Ectodermal cell (in vitro differentiated cells): ENCODE results near the gene PAPPA.

ENCODE experiments used
- H3K27ac ChIP-seq: 2 replicates; pipeline ENCODE4 v1.7.0; 2013; ENCODE audit warnings: mild to moderate bottlenecking, low read depth, low read length; ENCODE audit not compliant: insufficient read depth, poor library complexity, severe bottlenecking
- H3K27me3 ChIP-seq: 2 replicates; pipeline ENCODE4 v1.7.0; 2013; ENCODE audit warnings: mild to moderate bottlenecking, low read length; ENCODE audit not compliant: insufficient read depth, control insufficient read depth, poor library complexity, severe bottlenecking
- H3K36me3 ChIP-seq: one replicate; pipeline ENCODE4 v1.7.0; 2013; ENCODE audit warnings: low read length; ENCODE audit not compliant: control insufficient read depth, insufficient read depth
- H3K4me1 ChIP-seq: one replicate; pipeline ENCODE4 v1.7.0; 2013; ENCODE audit warnings: low read length; ENCODE audit not compliant: control insufficient read depth, insufficient read depth
- H3K4me3 ChIP-seq: 2 replicates; pipeline ENCODE4 v1.7.0; 2013; ENCODE audit warnings: low read depth, low read length, control low read depth; ENCODE audit not compliant: insufficient read depth
- H3K9me3 ChIP-seq: 2 replicates; pipeline ENCODE4 v1.7.0; 2013; ENCODE audit warnings: mild to moderate bottlenecking, low read length, moderate library complexity; ENCODE audit not compliant: control insufficient read depth
- WGBS, 2 experiments: methylation state at CpG; one replicate each; pipeline ENCODE4 v1.1.7; 2013; ENCODE audit warnings: missing lambda C conversion rate in 2 of 2; 5-methylcytosine and 5-hydroxymethylcytosine counted together

PAPPA gene

DNA sequence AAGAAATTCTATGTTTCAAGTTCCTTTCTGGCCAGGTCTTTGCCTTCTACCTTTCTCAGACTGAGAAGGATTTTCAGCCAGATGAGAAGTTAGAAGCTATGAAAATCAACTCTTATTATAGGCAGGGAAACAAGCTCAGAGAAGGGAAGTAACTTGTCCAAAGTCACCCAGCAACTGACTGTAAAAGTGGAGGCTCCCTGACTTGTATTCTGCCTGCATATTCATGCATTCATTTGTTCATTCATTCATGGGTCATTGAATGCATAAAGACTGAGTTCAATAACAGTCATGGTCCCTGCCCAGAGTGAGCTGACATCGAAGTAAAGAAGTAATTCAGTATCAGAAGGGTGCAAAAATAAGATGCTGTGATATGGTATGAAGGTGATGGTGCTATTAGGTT lies 239.6 kb downstream of the PAPPA start:
- no peaks in the 10 kb centered on the region for H3K4me1 ChIP-seq
- H3K27ac ChIP-seq: no peak overlapping the region
- no peak overlapping the region for H3K4me3 ChIP-seq
- H3K9me3 ChIP-seq: no peaks in the 10 kb centered on the region
- H3K36me3 ChIP-seq: no peaks in the 10 kb centered on the region
- H3K27me3 ChIP-seq: no peaks in the 10 kb centered on the region
- 90 to 97% methylated on average over 1 of the region's 1 CpG for WGBS, 2 experiments

DNA sequence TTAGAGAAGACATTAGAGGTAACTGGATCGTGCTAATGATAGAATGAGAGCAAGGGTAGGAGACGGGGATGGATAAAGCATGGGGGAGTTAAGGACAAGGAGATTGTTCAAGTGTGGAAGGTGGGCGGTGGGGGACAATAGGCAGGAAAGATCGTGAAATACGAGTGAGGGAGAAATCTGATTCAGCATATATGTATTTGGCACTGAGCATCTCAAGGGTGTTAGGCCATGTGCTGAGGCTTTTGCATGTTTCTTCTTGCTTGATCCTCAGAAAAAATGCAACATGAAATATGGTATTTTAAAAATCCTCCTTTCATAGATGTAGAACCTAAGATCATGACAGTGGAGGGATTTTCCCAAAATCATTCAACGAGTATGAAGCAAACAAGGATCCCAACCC lies 240.5 kb downstream of the PAPPA start:
- H3K4me3 ChIP-seq: no peak overlapping the region
- no peaks in the 10 kb centered on the region for H3K36me3 ChIP-seq
- no peak overlapping the region for H3K27ac ChIP-seq
- 93 to 96% methylated on average over 6 of the region's 6 CpGs for WGBS, 2 experiments
- H3K9me3 ChIP-seq: no peaks in the 10 kb centered on the region
- no peaks in the 10 kb centered on the region for H3K27me3 ChIP-seq
- H3K4me1 ChIP-seq: no peaks in the 10 kb centered on the region

DNA sequence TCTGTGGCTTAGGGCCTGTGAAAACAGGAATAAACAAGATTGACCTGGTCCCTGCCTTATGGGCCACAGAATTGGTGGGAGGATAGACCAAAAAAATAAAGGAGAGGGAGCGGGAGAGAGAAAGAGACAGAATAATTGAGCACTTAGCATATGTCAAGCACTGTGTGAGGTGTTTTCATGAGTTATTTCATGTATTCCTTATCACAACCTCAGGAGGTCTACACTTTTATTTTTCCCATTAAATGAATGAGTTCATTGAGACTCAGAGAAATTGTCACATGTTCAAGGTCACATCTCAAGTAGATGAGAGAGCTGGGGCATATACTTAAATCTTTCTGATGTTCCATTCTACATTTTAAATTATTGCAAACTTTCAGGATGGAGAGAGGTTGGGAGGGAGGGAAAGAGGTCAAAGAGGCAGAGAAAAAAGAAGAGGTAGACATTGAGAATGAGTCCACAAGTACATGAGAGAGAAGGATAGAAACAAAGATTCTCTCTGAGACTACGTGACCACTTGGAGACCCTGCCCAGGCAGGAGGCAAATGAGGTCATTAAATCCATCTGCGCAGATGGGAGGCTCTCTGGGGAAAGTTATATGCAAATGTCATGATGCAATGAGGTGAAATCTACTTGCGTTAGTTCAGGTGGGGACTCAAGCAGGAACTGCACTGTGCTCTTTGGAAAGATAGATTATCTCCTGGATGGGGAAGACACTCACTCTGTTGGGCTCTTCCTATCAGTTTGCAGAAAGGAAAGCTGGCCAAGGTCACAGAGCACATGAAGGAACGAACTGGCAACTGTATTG lies 241.5 kb downstream of the PAPPA start:
- H3K9me3 ChIP-seq: no peaks in the 10 kb centered on the region
- no peaks in the 10 kb centered on the region for H3K36me3 ChIP-seq
- no peak overlapping the region for H3K4me3 ChIP-seq
- H3K27ac ChIP-seq: no peak overlapping the region
- no peaks in the 10 kb centered on the region for H3K27me3 ChIP-seq
- H3K4me1 ChIP-seq: no peaks in the 10 kb centered on the region
- 92% methylated on average over 5 of the region's 5 CpGs for WGBS, 2 experiments

DNA sequence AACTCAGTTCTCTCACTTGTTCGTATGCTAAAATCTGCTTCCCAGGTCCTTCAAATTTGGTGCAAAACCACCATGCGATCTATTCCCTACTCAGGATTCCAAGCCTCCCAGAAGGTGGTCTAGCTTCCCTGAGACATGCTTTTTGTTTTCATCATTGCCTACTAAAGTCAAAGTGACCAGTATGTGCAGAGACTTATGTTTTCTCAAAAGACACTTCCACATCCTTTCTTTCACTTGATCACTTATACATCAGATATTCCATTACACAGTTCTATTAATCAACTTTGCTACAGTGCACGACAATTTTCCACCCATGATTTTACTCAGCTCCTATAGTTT lies 242.1 kb downstream of the PAPPA start:
- H3K36me3 ChIP-seq: no peaks in the 10 kb centered on the region
- no peaks in the 10 kb centered on the region for H3K4me1 ChIP-seq

DNA sequence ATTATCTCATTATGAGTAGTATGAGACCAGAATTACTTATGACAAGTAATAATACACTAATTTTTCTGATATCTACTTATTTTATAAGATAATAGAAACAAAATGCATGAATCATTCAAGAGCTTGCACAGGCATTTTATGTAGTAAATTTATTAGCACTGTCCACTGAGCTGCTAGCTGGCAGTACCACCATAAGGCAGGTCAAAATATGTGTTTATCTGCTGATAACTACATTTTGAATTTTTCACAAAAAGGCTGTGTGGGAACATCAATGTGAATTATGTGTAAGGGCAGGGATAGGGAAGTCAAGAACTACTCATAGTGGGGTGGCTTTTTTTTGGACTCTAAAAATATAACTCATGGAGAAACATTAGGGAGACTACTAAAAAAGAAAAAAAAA lies 249.6 kb downstream of the PAPPA start:
- H3K4me3 ChIP-seq: no peak overlapping the region

More for the DNA sequence above, 242.1 kb downstream of the PAPPA start:
- WGBS, 2 experiments: 92 to 94% methylated on average over 3 of the region's 3 CpGs
- Histone ChIP-seq H3K27me3 (no peaks in the 10 kb centered on the region), H3K9me3 (no peaks in the 10 kb centered on the region), H3K4me3 (no peak overlapping the region), H3K27ac (no peak overlapping the region)

DNA sequence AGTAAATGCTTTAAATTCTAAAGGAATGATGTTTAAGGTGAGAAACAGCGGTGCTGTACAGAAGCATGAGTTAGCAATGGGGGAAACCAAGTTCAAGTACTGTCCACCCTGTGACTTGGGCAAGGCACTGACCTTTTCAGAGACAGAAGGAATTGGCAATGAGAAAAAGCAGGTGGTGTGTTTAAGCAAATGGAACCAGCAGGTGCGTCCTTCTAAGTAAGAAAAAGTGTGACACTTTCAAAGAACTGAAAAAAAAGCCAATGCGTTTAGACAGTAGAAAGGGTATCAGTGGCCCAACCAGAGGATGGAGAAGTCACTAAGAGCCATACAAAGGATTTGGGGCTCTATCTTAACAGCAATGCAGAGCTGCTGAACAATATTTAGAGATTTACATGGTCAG lies 250.6 kb downstream of the PAPPA start:
- Histone ChIP-seq H3K4me1 (no peaks in the 10 kb centered on the region), H3K4me3 (no peak overlapping the region), H3K27ac (no peak overlapping the region), H3K9me3 (no peaks in the 10 kb centered on the region), H3K36me3 (no peaks in the 10 kb centered on the region), H3K27me3 (no peaks in the 10 kb centered on the region)
- WGBS, 2 experiments: 91 to 93% methylated on average over 3 of the region's 3 CpGs

More for the DNA sequence above, 249.6 kb downstream of the PAPPA start:
- Histone ChIP-seq H3K4me1 (no peaks in the 10 kb centered on the region), H3K27ac (no peak overlapping the region), H3K9me3 (no peaks in the 10 kb centered on the region), H3K27me3 (no peaks in the 10 kb centered on the region), H3K36me3 (no peaks in the 10 kb centered on the region)

DNA sequence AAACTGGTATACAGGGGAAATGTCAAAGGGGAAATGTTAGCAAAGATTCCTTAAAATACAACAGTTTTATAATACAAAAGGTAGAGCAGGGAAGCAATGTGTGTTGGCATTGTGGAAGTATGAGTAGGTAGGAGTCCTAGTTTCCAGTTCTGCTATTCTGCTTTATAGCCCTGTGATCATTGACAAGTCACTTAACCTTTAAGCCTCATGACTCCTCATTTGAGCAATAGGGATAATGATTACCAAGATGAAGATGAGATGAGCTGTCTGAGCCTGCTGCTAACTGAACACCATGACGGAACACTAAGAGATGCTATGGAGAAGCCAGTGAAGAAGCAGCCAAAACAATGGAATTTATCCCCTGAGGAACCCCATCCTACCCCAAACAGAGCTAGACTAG lies 251.7 kb downstream of the PAPPA start:
- no peak overlapping the region for H3K27ac ChIP-seq
- 94 to 100% methylated on average over 1 of the region's 1 CpG for WGBS, 2 experiments
- H3K9me3 ChIP-seq: no peaks in the 10 kb centered on the region
- no peaks in the 10 kb centered on the region for H3K4me1 ChIP-seq
- no peaks in the 10 kb centered on the region for H3K36me3 ChIP-seq
- H3K4me3 ChIP-seq: no peak overlapping the region
- no peaks in the 10 kb centered on the region for H3K27me3 ChIP-seq

DNA sequence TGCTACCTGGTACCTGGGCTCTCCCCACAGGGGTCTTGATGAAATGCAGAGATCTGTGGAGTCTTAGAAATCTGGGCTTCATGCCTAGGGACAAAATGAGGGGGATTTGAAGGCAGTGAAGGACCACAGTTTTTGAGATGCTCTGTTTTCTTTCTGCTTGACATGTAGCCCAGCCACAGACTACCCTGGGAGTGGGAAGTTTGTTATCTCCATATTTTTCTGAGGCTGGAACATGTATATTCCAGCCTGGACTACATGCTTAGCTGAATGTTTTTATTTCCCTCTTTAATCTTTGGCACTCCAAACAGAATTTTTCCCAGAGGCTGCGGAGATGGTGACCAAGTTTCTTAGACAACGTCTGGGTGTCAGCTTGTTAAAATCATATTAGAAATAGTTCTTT lies 252.9 kb downstream of the PAPPA start:
- H3K9me3 ChIP-seq: no peaks in the 10 kb centered on the region
- WGBS, 2 experiments: 94% methylated on average over 2 of the region's 2 CpGs; no CpG with 5 or more reads in 1 of the 2 experiments
- no peak overlapping the region for H3K4me3 ChIP-seq
- H3K36me3 ChIP-seq: no peaks in the 10 kb centered on the region
- no peaks in the 10 kb centered on the region for H3K4me1 ChIP-seq
- H3K27ac ChIP-seq: no peak overlapping the region
- H3K27me3 ChIP-seq: no peaks in the 10 kb centered on the region

DNA sequence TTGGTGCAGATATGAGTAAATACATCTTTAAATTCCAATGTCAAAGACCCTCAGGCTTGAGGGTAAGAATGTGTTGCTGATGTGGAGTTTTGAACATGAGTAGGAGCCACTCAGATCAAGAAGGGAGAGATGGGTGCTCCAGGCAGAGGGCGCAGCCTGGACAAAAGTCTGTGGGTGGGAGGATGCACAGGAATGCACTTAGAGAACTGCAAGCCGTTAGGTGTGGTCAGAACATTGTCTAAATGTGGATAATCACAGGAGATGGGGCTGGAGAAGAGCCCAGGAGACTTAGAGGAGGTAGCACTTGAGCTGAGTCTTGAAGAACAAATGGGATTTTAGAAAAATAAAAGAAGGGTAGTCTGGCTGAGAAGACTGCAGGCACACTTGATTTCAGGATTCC lies 255.5 kb downstream of the PAPPA start:
- no peaks in the 10 kb centered on the region for H3K36me3 ChIP-seq
- no peaks in the 10 kb centered on the region for H3K27me3 ChIP-seq
- WGBS, 2 experiments: 90 to 94% methylated on average over 2 of the region's 2 CpGs

DNA sequence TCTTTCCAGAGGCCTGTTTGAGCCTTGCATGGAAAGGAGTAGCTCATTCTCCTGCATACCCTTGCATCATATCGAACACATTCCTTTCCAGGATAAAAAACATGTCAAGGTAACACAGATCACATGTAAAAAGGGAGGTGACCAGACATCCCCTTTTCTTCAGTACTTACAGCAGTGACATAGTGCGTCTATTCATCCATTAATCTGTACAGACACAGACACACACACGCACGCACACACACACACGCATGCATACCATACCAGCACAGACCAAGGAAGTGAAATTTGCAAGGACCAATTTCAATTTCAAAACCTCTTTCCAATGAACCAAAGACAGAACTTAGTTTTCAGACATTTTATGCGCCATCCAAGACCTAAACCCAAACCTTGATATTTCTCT lies 256.0 kb downstream of the PAPPA start:
- Histone ChIP-seq H3K4me3 (no peak overlapping the region), H3K27me3 (no peaks in the 10 kb centered on the region), H3K36me3 (no peaks in the 10 kb centered on the region), H3K9me3 (no peaks in the 10 kb centered on the region), H3K4me1 (no peaks in the 10 kb centered on the region), H3K27ac (no peak overlapping the region)
- WGBS, 2 experiments: 69 to 75% methylated on average over 6 of the region's 6 CpGs

More for the DNA sequence above, 255.5 kb downstream of the PAPPA start:
- H3K27ac ChIP-seq: no peak overlapping the region
- no peak overlapping the region for H3K4me3 ChIP-seq
- no peaks in the 10 kb centered on the region for H3K4me1 ChIP-seq
- no peaks in the 10 kb centered on the region for H3K9me3 ChIP-seq

DNA sequence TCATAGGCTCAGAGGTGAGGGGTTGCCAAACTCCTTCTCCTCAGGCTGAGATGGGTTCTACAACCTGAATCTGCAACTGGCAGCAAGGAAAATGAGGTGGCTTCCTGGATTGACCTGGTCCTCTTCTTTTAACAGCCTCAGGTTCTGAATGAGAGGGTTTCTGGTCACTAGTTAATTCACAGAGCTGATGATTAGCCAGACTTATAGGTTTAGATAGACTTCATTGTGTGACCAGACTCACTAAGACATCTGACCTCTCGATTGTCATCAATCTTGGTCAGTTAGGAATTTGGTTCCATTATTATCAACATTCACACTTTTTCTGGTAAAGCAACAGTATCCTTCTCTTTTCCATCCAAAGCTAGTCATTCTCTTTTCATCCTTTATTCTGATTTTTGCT lies 257.9 kb downstream of the PAPPA start:
- Histone ChIP-seq H3K4me1 (no peaks in the 10 kb centered on the region), H3K36me3 (no peaks in the 10 kb centered on the region), H3K27me3 (no peaks in the 10 kb centered on the region), H3K27ac (no peak overlapping the region), H3K9me3 (no peaks in the 10 kb centered on the region), H3K4me3 (no peak overlapping the region)
- 90 to 96% methylated on average over 1 of the region's 1 CpG for WGBS, 2 experiments
